WTC11 (cell line): Measurements from ENCODE around the gene USP34. TPM values are rescaled to one million over a fixed set of nuclear protein-coding genes. Genes with fewer than 3 reads are reported as not detected.

Experiments used
- ATAC-seq: fragments of 200-7000 bp; cut with Tn5 transposase; 2 replicates; pipeline ENCODE4 v1.10.0; 2021; ENCODE audit warnings: mild to moderate bottlenecking, moderate library complexity
- CTCF ChIA-PET: fragments of 300-600 bp; sonication (Branson Sonifier 250); formaldehyde crosslinking; loops from one replicate; lab custom pipeline; 2021; ENCODE audit warnings: antibody characterized with exemption; lab: Charles Lee
- POLR2A ChIA-PET: fragments of 350-600 bp; sonication (Branson Sonifier 250); formaldehyde crosslinking; loops from one replicate; lab custom pipeline; 2021; ENCODE audit warnings: antibody characterized with exemption; lab: Charles Lee
- DNase-seq: peaks from one replicate; pipeline ENCODE4 v3.0.0; 2021; ENCODE audit warnings: low spot score
- H3K27ac Mint-ChIP-seq: 2 replicates; pipeline ENCODE4 v1.8.0; 2021; ENCODE audit warnings: mixed read lengths
- H3K27me3 Mint-ChIP-seq: 2 replicates; pipeline ENCODE4 v1.8.0; 2021; ENCODE audit warnings: low read depth, mild to moderate bottlenecking, moderate library complexity, mixed read lengths
- H3K36me3 Mint-ChIP-seq: 2 replicates; pipeline ENCODE4 v1.8.0; 2021; ENCODE audit warnings: mixed read lengths
- H3K4me1 Mint-ChIP-seq: 2 replicates; pipeline ENCODE4 v1.8.0; 2022; ENCODE audit warnings: mixed read lengths
- H3K4me3 Mint-ChIP-seq: 2 replicates; pipeline ENCODE4 v1.8.0; 2021; ENCODE audit warnings: mild to moderate bottlenecking, moderate library complexity, mixed read lengths
- H3K9me3 Mint-ChIP-seq: 2 replicates; pipeline ENCODE4 v1.8.0; 2021; ENCODE audit warnings: mixed read lengths
- ARID4B ChIP-seq: sonication (generic); formaldehyde crosslinking; IDR thresholded peaks from 2 replicates; pipeline ENCODE4 v1.8.0; 2023; ENCODE audit warnings: missing genetic modification reagents, mild to moderate bottlenecking, borderline replicate concordance
- ATF1 ChIP-seq: sonication (generic); formaldehyde crosslinking; IDR thresholded peaks from 2 replicates; pipeline ENCODE4 v1.8.1; 2023; ENCODE audit warnings: mild to moderate bottlenecking, moderate library complexity, missing genetic modification reagents
- ATF2 ChIP-seq: sonication (generic); formaldehyde crosslinking; IDR thresholded peaks from 2 replicates; pipeline ENCODE4 v1.8.1; 2022; ENCODE audit warnings: low read depth, missing genetic modification reagents, borderline replicate concordance
- GTF2I ChIP-seq: fragments of 250-450 bp; sonication (Bioruptor Pico); conservative IDR thresholded peaks from 2 replicates; pipeline ENCODE4 v1.4.0; 2021; ENCODE audit warnings: mild to moderate bottlenecking
- NFATC4 ChIP-seq: fragments of 250-450 bp; sonication (Bioruptor Pico); IDR thresholded peaks from 2 replicates; pipeline ENCODE4 v1.9.0; 2021; ENCODE audit warnings: mild to moderate bottlenecking
- PRRX2 ChIP-seq: fragments of 250-450 bp; sonication (Bioruptor Pico); IDR thresholded peaks from 2 replicates; pipeline ENCODE4 v1.8.0; 2021; ENCODE audit warnings: mild to moderate bottlenecking
- RELA ChIP-seq: sonication (generic); formaldehyde crosslinking; IDR thresholded peaks from 2 replicates; pipeline ENCODE4 v1.8.1; 2022; ENCODE audit warnings: missing genetic modification reagents, mild to moderate bottlenecking, borderline replicate concordance
- ZBTB43 ChIP-seq: sonication (generic); formaldehyde crosslinking; IDR thresholded peaks from 2 replicates; pipeline ENCODE4 v1.8.1; 2023; ENCODE audit warnings: mild to moderate bottlenecking, missing genetic modification reagents
- ZNF121 ChIP-seq: sonication (generic); formaldehyde crosslinking; IDR thresholded peaks from 2 replicates; pipeline ENCODE4 v1.8.0; 2023; ENCODE audit warnings: missing genetic modification reagents
- ZNF396 ChIP-seq: fragments of 250-450 bp; sonication (Bioruptor Pico); IDR thresholded peaks from 2 replicates; pipeline ENCODE4 v1.8.0; 2021; ENCODE audit warnings: mild to moderate bottlenecking, moderate library complexity, borderline replicate concordance
- total RNA-seq: library from RNA; stranded (reverse); gene quantifications from 3 replicates; pipeline ENCODE4 v1.2.3, GENCODE V29; 2021
- TF ChIP-seq, protein P1 (sequence below): fragments of 250-450 bp; sonication (Bioruptor Pico); IDR thresholded peaks from 2 replicates; pipeline ENCODE4 v1.9.0; 2021; ENCODE audit warnings: mild to moderate bottlenecking, borderline replicate concordance
- TF ChIP-seq, protein P2 (sequence below): sonication (generic); formaldehyde crosslinking; IDR thresholded peaks from 2 replicates; pipeline ENCODE4 v1.8.1; 2022; ENCODE audit warnings: missing genetic modification reagents, borderline replicate concordance
- TF ChIP-seq, protein P3 (sequence below): sonication (generic); formaldehyde crosslinking; IDR thresholded peaks from 2 replicates; pipeline ENCODE4 v1.8.0; 2022; ENCODE audit warnings: missing genetic modification reagents

Gene USP34
- total RNA-seq, 1 experiment from 2014 or later: 92.3 TPM

- Mint-ChIP-seq H3K36me3 (peaks cover 11% of the 10 kb centered on the region; the same call in 1 of the 2 replicates), H3K27ac (no peak overlapping the region), H3K9me3 (peaks cover 10% of the 10 kb centered on the region), H3K27me3 (no peaks in the 10 kb centered on the region), H3K4me3 (no peak overlapping the region), H3K4me1 (peaks cover 47% of the 10 kb centered on the region)
- no peak for TF ChIP-seq ATF2 (CRISPR knock-in tag)
- TF ChIP-seq ATF1 (CRISPR knock-in tag): no peak
- no peak for TF ChIP-seq ZBTB43
- no peak for TF ChIP-seq ZNF396 (CRISPR knock-in tag)
- TF ChIP-seq NFATC4 (CRISPR knock-in tag): no peak
- TF ChIP-seq, protein P1, sequence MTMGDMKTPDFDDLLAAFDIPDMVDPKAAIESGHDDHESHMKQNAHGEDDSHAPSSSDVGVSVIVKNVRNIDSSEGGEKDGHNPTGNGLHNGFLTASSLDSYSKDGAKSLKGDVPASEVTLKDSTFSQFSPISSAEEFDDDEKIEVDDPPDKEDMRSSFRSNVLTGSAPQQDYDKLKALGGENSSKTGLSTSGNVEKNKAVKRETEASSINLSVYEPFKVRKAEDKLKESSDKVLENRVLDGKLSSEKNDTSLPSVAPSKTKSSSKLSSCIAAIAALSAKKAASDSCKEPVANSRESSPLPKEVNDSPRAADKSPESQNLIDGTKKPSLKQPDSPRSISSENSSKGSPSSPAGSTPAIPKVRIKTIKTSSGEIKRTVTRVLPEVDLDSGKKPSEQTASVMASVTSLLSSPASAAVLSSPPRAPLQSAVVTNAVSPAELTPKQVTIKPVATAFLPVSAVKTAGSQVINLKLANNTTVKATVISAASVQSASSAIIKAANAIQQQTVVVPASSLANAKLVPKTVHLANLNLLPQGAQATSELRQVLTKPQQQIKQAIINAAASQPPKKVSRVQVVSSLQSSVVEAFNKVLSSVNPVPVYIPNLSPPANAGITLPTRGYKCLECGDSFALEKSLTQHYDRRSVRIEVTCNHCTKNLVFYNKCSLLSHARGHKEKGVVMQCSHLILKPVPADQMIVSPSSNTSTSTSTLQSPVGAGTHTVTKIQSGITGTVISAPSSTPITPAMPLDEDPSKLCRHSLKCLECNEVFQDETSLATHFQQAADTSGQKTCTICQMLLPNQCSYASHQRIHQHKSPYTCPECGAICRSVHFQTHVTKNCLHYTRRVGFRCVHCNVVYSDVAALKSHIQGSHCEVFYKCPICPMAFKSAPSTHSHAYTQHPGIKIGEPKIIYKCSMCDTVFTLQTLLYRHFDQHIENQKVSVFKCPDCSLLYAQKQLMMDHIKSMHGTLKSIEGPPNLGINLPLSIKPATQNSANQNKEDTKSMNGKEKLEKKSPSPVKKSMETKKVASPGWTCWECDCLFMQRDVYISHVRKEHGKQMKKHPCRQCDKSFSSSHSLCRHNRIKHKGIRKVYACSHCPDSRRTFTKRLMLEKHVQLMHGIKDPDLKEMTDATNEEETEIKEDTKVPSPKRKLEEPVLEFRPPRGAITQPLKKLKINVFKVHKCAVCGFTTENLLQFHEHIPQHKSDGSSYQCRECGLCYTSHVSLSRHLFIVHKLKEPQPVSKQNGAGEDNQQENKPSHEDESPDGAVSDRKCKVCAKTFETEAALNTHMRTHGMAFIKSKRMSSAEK (CRISPR knock-in tag): no peak
- TF ChIP-seq PRRX2 (CRISPR knock-in tag): no peak
- TF ChIP-seq, protein P2, sequence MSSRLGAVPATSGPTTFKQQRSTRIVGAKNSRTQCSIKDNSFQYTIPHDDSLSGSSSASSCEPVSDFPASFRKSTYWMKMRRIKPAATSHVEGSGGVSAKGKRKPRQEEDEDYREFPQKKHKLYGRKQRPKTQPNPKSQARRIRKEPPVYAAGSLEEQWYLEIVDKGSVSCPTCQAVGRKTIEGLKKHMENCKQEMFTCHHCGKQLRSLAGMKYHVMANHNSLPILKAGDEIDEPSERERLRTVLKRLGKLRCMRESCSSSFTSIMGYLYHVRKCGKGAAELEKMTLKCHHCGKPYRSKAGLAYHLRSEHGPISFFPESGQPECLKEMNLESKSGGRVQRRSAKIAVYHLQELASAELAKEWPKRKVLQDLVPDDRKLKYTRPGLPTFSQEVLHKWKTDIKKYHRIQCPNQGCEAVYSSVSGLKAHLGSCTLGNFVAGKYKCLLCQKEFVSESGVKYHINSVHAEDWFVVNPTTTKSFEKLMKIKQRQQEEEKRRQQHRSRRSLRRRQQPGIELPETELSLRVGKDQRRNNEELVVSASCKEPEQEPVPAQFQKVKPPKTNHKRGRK (CRISPR knock-in tag): no peak
- TF ChIP-seq ARID4B: no peak
- no peak for TF ChIP-seq RELA (CRISPR knock-in tag)
- TF ChIP-seq, protein P3, sequence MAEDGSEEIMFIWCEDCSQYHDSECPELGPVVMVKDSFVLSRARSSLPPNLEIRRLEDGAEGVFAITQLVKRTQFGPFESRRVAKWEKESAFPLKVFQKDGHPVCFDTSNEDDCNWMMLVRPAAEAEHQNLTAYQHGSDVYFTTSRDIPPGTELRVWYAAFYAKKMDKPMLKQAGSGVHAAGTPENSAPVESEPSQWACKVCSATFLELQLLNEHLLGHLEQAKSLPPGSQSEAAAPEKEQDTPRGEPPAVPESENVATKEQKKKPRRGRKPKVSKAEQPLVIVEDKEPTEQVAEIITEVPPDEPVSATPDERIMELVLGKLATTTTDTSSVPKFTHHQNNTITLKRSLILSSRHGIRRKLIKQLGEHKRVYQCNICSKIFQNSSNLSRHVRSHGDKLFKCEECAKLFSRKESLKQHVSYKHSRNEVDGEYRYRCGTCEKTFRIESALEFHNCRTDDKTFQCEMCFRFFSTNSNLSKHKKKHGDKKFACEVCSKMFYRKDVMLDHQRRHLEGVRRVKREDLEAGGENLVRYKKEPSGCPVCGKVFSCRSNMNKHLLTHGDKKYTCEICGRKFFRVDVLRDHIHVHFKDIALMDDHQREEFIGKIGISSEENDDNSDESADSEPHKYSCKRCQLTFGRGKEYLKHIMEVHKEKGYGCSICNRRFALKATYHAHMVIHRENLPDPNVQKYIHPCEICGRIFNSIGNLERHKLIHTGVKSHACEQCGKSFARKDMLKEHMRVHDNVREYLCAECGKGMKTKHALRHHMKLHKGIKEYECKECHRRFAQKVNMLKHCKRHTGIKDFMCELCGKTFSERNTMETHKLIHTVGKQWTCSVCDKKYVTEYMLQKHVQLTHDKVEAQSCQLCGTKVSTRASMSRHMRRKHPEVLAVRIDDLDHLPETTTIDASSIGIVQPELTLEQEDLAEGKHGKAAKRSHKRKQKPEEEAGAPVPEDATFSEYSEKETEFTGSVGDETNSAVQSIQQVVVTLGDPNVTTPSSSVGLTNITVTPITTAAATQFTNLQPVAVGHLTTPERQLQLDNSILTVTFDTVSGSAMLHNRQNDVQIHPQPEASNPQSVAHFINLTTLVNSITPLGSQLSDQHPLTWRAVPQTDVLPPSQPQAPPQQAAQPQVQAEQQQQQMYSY: no peak
- TF ChIP-seq GTF2I (CRISPR knock-in tag): no peak
- TF ChIP-seq ZNF121 (CRISPR knock-in tag): no peak
- DNase-seq (no peak), ATAC-seq (no peak)
- POLR2A ChIA-PET: interaction anchor here (1.1 kb wide), 1 partner anchor 11 kb away, joined by 10 read pairs; no protein-coding TSS in a partner anchor
- CTCF ChIA-PET: interaction anchor here (2.6 kb wide), 1 partner anchor 9 kb away, joined by 11 read pairs; no protein-coding TSS in a partner anchor
Measured at GRCh38 chr2:61435291-61435690, 35.6 kb downstream of the USP34 start.
